Keratinocyte (primary cell): ENCODE results near the gene CACNA1C. TPM values are rescaled to one million over a fixed set of nuclear protein-coding genes. Genes with fewer than 3 reads are reported as not detected.

Experiments
- DNase-seq: peaks from one replicate; pipeline ENCODE4 v3.0.0-alpha.2; 2011; ENCODE audit warnings: low read depth, missing footprints, low spot score
- FAIRE-seq: peaks from 2 replicates; lab custom pipeline; 2011; peaks lifted over from hg19 to GRCh38; lab: Jason Lieb, UNC
- H2AFZ ChIP-seq: 2 replicates; pipeline ENCODE4 v1.6.0; 2012; ENCODE audit warnings: low read length, control low read depth, inconsistent platforms; ENCODE audit not compliant: control insufficient read depth
- H3K27ac ChIP-seq: 2 replicates; pipeline ENCODE4 v1.5.1; 2011; ENCODE audit warnings: low read length; ENCODE audit not compliant: control insufficient read depth, insufficient read depth
- H3K27me3 ChIP-seq: 3 replicates; pipeline ENCODE4 v1.6.0; 2011; ENCODE audit warnings: low read length; ENCODE audit not compliant: control insufficient read depth, insufficient read depth; ENCODE audit errors: extremely low read depth
- H3K36me3 ChIP-seq, 2 experiments: 2 replicates in 1 of 2; 3 replicates in 1 of 2; pipeline ENCODE4 v1.5.1; 2011; ENCODE audit warnings: low read length in 2 of 2, mild to moderate bottlenecking in 1 of 2; ENCODE audit not compliant: control insufficient read depth in 2 of 2, insufficient read depth in 2 of 2; ENCODE audit errors: extremely low read depth in 1 of 2
- H3K4me1 ChIP-seq: 3 replicates; pipeline ENCODE4 v1.5.1; 2011; ENCODE audit warnings: low read length; ENCODE audit not compliant: control insufficient read depth, insufficient read depth; ENCODE audit errors: extremely low read depth
- H3K4me2 ChIP-seq: 3 replicates; pipeline ENCODE4 v1.6.0; 2011; ENCODE audit warnings: low read depth, low read length; ENCODE audit not compliant: control insufficient read depth, insufficient read depth; ENCODE audit errors: extremely low read depth
- H3K4me3 ChIP-seq, 3 experiments: fragments of 200-600 bp in 1 of 3; sonication (generic) in 1 of 3; 2 replicates in 2 of 3; 3 replicates in 1 of 3; pipeline ENCODE4 v1.5.1; 2011 to 2016; ENCODE audit warnings: low read length in 3 of 3, mild to moderate bottlenecking in 3 of 3, control low read depth in 2 of 3, inconsistent platforms in 1 of 3, low read depth in 1 of 3, mixed read lengths in 1 of 3, mixed run types in 1 of 3, moderate library complexity in 1 of 3; ENCODE audit not compliant: control insufficient read depth in 2 of 3, insufficient read depth in 2 of 3; ENCODE audit errors: extremely low read depth in 1 of 3
- H3K79me2 ChIP-seq: 2 replicates; pipeline ENCODE4 v1.6.0; 2012; ENCODE audit warnings: low read length; ENCODE audit not compliant: control insufficient read depth, insufficient read depth
- H3K9ac ChIP-seq: 3 replicates; pipeline ENCODE4 v1.6.0; 2011; ENCODE audit warnings: low read length; ENCODE audit not compliant: control insufficient read depth, insufficient read depth; ENCODE audit errors: extremely low read depth
- H3K9me1 ChIP-seq: 3 replicates; pipeline ENCODE4 v1.6.0; 2011; ENCODE audit warnings: low read length; ENCODE audit not compliant: control insufficient read depth, insufficient read depth; ENCODE audit errors: extremely low read depth
- H3K9me3 ChIP-seq: 2 replicates; pipeline ENCODE4 v1.5.1; 2012; ENCODE audit warnings: low read depth, low read length; ENCODE audit not compliant: control insufficient read depth
- H4K20me1 ChIP-seq: 3 replicates; pipeline ENCODE4 v1.6.0; 2011; ENCODE audit warnings: low read length; ENCODE audit not compliant: control insufficient read depth, insufficient read depth; ENCODE audit errors: extremely low read depth
- CTCF ChIP-seq, 3 experiments: IDR thresholded peaks in 1 of 3; conservative IDR thresholded peaks in 1 of 3; optimal IDR thresholded peaks in 1 of 3; 2 replicates in 2 of 3; 3 replicates in 1 of 3; pipeline versions ENCODE3 to v1.5.1; 2011; ENCODE audit warnings: low read length in 3 of 3, mild to moderate bottlenecking in 3 of 3, moderate library complexity in 2 of 3, control low read depth in 1 of 3, inconsistent platforms in 1 of 3; ENCODE audit not compliant: insufficient read depth in 2 of 3; ENCODE audit errors: extremely low read depth in 1 of 3
- EZH2 ChIP-seq: IDR thresholded peaks from one replicate; pipeline ENCODE4 v1.6.1; 2012; ENCODE audit warnings: inconsistent platforms, mild to moderate bottlenecking, low read length, moderate library complexity
- dilution Hi-C: fragments of 300-500 bp; cut with MboI; formaldehyde crosslinking; loops from one replicate; pipeline ENCODE4 v1.7.0; 2020; ENCODE audit warnings: low sequenced_read_pairs; ENCODE audit not compliant: extremely low pct_ligation_motif_present
- polyA plus RNA-seq, 5 experiments: library from polyadenylated mRNA; depleted of rRNA in 3 of 5; stranded (reverse) in 3 of 5; stranded (forward) in 1 of 5; unstranded in 1 of 5; fragments of >200 nt; gene quantifications; 1 replicate in 1 of 5; 2 replicates in 3 of 5; 3 replicates in 1 of 5; pipeline versions ENCODE4 v1.2.1 to v1.2.3, GENCODE V29; 2011 to 2012; ENCODE audit warnings: missing spikeins in 2 of 5, low read depth in 1 of 5, low replicate concordance in 1 of 5

The CACNA1C gene
- polyA plus RNA-seq, 1 donor (not counting 4 experiments of a cell fraction or from before 2014, with no cell fraction given): not detected

- dilution Hi-C loops: no loop called here
- Histone ChIP-seq H3K4me3 (no peak overlapping the region), H2AFZ (no peak overlapping the region), H3K9me1 (no peaks in the 10 kb centered on the region), H3K79me2 (no peaks in the 10 kb centered on the region), H3K9ac (no peak overlapping the region), H3K27ac (no peak overlapping the region), H3K4me2 (no peak overlapping the region), H3K27me3 (peaks cover 14% of the 10 kb centered on the region), H3K4me1 (no peaks in the 10 kb centered on the region), H3K9me3 (no peaks in the 10 kb centered on the region), H4K20me1 (no peaks in the 10 kb centered on the region), H3K36me3 (no peaks in the 10 kb centered on the region)
- FAIRE-seq: no peak
- TF ChIP-seq EZH2 (no peak), CTCF (optimal IDR thresholded peaks at IDR 0.05 in 1 of 3, IDR thresholded peaks at IDR 0.05 in 1 of 3, conservative IDR thresholded peaks at IDR 0.05 in 1 of 3; ENCODE audit: extremely low read depth in 1 of 3, insufficient read depth in 2 of 3, low read length in 3 of 3) (no peak)
- no peak for DNase-seq
These were observed 163.1 kb downstream of the CACNA1C start for GRCh38 chr12:2215709-2216560.

- FAIRE-seq (no peak), DNase-seq (no peak)
- no peaks in the 10 kb centered on the region for H3K9me1 ChIP-seq
- H3K9ac ChIP-seq: no peak overlapping the region
- no peaks in the 10 kb centered on the region for H4K20me1 ChIP-seq
- H3K4me3 ChIP-seq: no peak overlapping the region
- peaks cover 12% of the 10 kb centered on the region for H3K27me3 ChIP-seq
- H3K36me3 ChIP-seq: no peaks in the 10 kb centered on the region
- TF ChIP-seq EZH2: no peak
- no peak for TF ChIP-seq CTCF (optimal IDR thresholded peaks at IDR 0.05 in 1 of 3, IDR thresholded peaks at IDR 0.05 in 1 of 3, conservative IDR thresholded peaks at IDR 0.05 in 1 of 3; ENCODE audit: extremely low read depth in 1 of 3, insufficient read depth in 2 of 3, low read length in 3 of 3)
- dilution Hi-C loops: no loop called here
- H2AFZ ChIP-seq: no peak overlapping the region
- H3K4me2 ChIP-seq: no peak overlapping the region
- H3K4me1 ChIP-seq: no peaks in the 10 kb centered on the region
- H3K27ac ChIP-seq: no peak overlapping the region
- H3K79me2 ChIP-seq: no peaks in the 10 kb centered on the region
- no peaks in the 10 kb centered on the region for H3K9me3 ChIP-seq
These were observed 165.9 kb downstream of the CACNA1C start for GRCh38 chr12:2218706-2219105.
